Keratinocyte (primary cell): Measurements from ENCODE around the gene RTL9. TPM values are rescaled to one million over a fixed set of nuclear protein-coding genes. Genes with fewer than 3 reads are reported as not detected.

Experiments used
- DNase-seq: peaks from one replicate; pipeline ENCODE4 v3.0.0-alpha.2; 2011; ENCODE audit warnings: low read depth, missing footprints, low spot score
- FAIRE-seq: peaks from 2 replicates; lab custom pipeline; 2011; peaks lifted over from hg19 to GRCh38; lab: Jason Lieb, UNC
- H2AFZ ChIP-seq: 2 replicates; pipeline ENCODE4 v1.6.0; 2012; ENCODE audit warnings: low read length, control low read depth, inconsistent platforms; ENCODE audit not compliant: control insufficient read depth
- H3K27ac ChIP-seq: 2 replicates; pipeline ENCODE4 v1.5.1; 2011; ENCODE audit warnings: low read length; ENCODE audit not compliant: control insufficient read depth, insufficient read depth
- H3K27me3 ChIP-seq: 3 replicates; pipeline ENCODE4 v1.6.0; 2011; ENCODE audit warnings: low read length; ENCODE audit not compliant: control insufficient read depth, insufficient read depth; ENCODE audit errors: extremely low read depth
- H3K36me3 ChIP-seq, 2 experiments: 2 replicates in 1 of 2; 3 replicates in 1 of 2; pipeline ENCODE4 v1.5.1; 2011; ENCODE audit warnings: low read length in 2 of 2, mild to moderate bottlenecking in 1 of 2; ENCODE audit not compliant: control insufficient read depth in 2 of 2, insufficient read depth in 2 of 2; ENCODE audit errors: extremely low read depth in 1 of 2
- H3K4me1 ChIP-seq: 3 replicates; pipeline ENCODE4 v1.5.1; 2011; ENCODE audit warnings: low read length; ENCODE audit not compliant: control insufficient read depth, insufficient read depth; ENCODE audit errors: extremely low read depth
- H3K4me2 ChIP-seq: 3 replicates; pipeline ENCODE4 v1.6.0; 2011; ENCODE audit warnings: low read depth, low read length; ENCODE audit not compliant: control insufficient read depth, insufficient read depth; ENCODE audit errors: extremely low read depth
- H3K4me3 ChIP-seq, 3 experiments: fragments of 200-600 bp in 1 of 3; sonication (generic) in 1 of 3; 2 replicates in 2 of 3; 3 replicates in 1 of 3; pipeline ENCODE4 v1.5.1; 2011 to 2016; ENCODE audit warnings: low read length in 3 of 3, mild to moderate bottlenecking in 3 of 3, control low read depth in 2 of 3, inconsistent platforms in 1 of 3, low read depth in 1 of 3, mixed read lengths in 1 of 3, mixed run types in 1 of 3, moderate library complexity in 1 of 3; ENCODE audit not compliant: control insufficient read depth in 2 of 3, insufficient read depth in 2 of 3; ENCODE audit errors: extremely low read depth in 1 of 3
- H3K79me2 ChIP-seq: 2 replicates; pipeline ENCODE4 v1.6.0; 2012; ENCODE audit warnings: low read length; ENCODE audit not compliant: control insufficient read depth, insufficient read depth
- H3K9ac ChIP-seq: 3 replicates; pipeline ENCODE4 v1.6.0; 2011; ENCODE audit warnings: low read length; ENCODE audit not compliant: control insufficient read depth, insufficient read depth; ENCODE audit errors: extremely low read depth
- H3K9me1 ChIP-seq: 3 replicates; pipeline ENCODE4 v1.6.0; 2011; ENCODE audit warnings: low read length; ENCODE audit not compliant: control insufficient read depth, insufficient read depth; ENCODE audit errors: extremely low read depth
- H3K9me3 ChIP-seq: 2 replicates; pipeline ENCODE4 v1.5.1; 2012; ENCODE audit warnings: low read depth, low read length; ENCODE audit not compliant: control insufficient read depth
- H4K20me1 ChIP-seq: 3 replicates; pipeline ENCODE4 v1.6.0; 2011; ENCODE audit warnings: low read length; ENCODE audit not compliant: control insufficient read depth, insufficient read depth; ENCODE audit errors: extremely low read depth
- CTCF ChIP-seq, 3 experiments: IDR thresholded peaks in 1 of 3; conservative IDR thresholded peaks in 1 of 3; optimal IDR thresholded peaks in 1 of 3; 2 replicates in 2 of 3; 3 replicates in 1 of 3; pipeline versions ENCODE3 to v1.5.1; 2011; ENCODE audit warnings: low read length in 3 of 3, mild to moderate bottlenecking in 3 of 3, moderate library complexity in 2 of 3, control low read depth in 1 of 3, inconsistent platforms in 1 of 3; ENCODE audit not compliant: insufficient read depth in 2 of 3; ENCODE audit errors: extremely low read depth in 1 of 3
- EZH2 ChIP-seq: IDR thresholded peaks from one replicate; pipeline ENCODE4 v1.6.1; 2012; ENCODE audit warnings: inconsistent platforms, mild to moderate bottlenecking, low read length, moderate library complexity
- dilution Hi-C: fragments of 300-500 bp; cut with MboI; formaldehyde crosslinking; loops from one replicate; pipeline ENCODE4 v1.7.0; 2020; ENCODE audit warnings: low sequenced_read_pairs; ENCODE audit not compliant: extremely low pct_ligation_motif_present
- polyA plus RNA-seq, 5 experiments: library from polyadenylated mRNA; depleted of rRNA in 3 of 5; stranded (reverse) in 3 of 5; stranded (forward) in 1 of 5; unstranded in 1 of 5; fragments of >200 nt; gene quantifications; 1 replicate in 1 of 5; 2 replicates in 3 of 5; 3 replicates in 1 of 5; pipeline versions ENCODE4 v1.2.1 to v1.2.3, GENCODE V29; 2011 to 2012; ENCODE audit warnings: missing spikeins in 2 of 5, low read depth in 1 of 5, low replicate concordance in 1 of 5

Gene RTL9
- polyA plus RNA-seq, 1 donor (not counting 4 experiments of a cell fraction or from before 2014, with no cell fraction given): 0.13 TPM

GRCh38 chrX:110396735-110397134 lies 38.1 kb downstream of the RTL9 start:
- TF ChIP-seq EZH2: no peak
- TF ChIP-seq CTCF (optimal IDR thresholded peaks at IDR 0.05 in 1 of 3, IDR thresholded peaks at IDR 0.05 in 1 of 3, conservative IDR thresholded peaks at IDR 0.05 in 1 of 3; ENCODE audit: extremely low read depth in 1 of 3, insufficient read depth in 2 of 3, low read length in 3 of 3): no peak
- no peaks in the 10 kb centered on the region for H3K9me1 ChIP-seq
- H3K9ac ChIP-seq: no peak overlapping the region
- peaks cover 3% of the 10 kb centered on the region for H3K27me3 ChIP-seq
- dilution Hi-C loops: no loop called here
- DNase-seq (no peak), FAIRE-seq (no peak)
- H3K79me2 ChIP-seq: no peaks in the 10 kb centered on the region
- peaks cover 34% of the 10 kb centered on the region for H3K4me1 ChIP-seq
- peak overlapping the region; percentile 31 for H3K4me2 ChIP-seq
- H3K27ac ChIP-seq: peak overlapping the region; percentile 26
- H2AFZ ChIP-seq: peak overlapping the region; percentile 52
- H3K4me3 ChIP-seq: no peak overlapping the region
- H3K9me3 ChIP-seq: no peaks in the 10 kb centered on the region
- no peaks in the 10 kb centered on the region for H3K36me3 ChIP-seq
- no peaks in the 10 kb centered on the region for H4K20me1 ChIP-seq

GRCh38 chrX:110397339-110397738 lies 38.7 kb downstream of the RTL9 start:
- no peaks in the 10 kb centered on the region for H4K20me1 ChIP-seq
- TF ChIP-seq CTCF (optimal IDR thresholded peaks at IDR 0.05 in 1 of 3, IDR thresholded peaks at IDR 0.05 in 1 of 3, conservative IDR thresholded peaks at IDR 0.05 in 1 of 3; ENCODE audit: extremely low read depth in 1 of 3, insufficient read depth in 2 of 3, low read length in 3 of 3) (no peak), EZH2 (no peak)
- DNase-seq (no peak), FAIRE-seq (no peak)
- H3K79me2 ChIP-seq: no peaks in the 10 kb centered on the region
- H3K27ac ChIP-seq: no peak overlapping the region
- H2AFZ ChIP-seq: no peak overlapping the region
- H3K9ac ChIP-seq: no peak overlapping the region
- H3K4me3 ChIP-seq: no peak overlapping the region
- H3K36me3 ChIP-seq: no peaks in the 10 kb centered on the region
- no peaks in the 10 kb centered on the region for H3K9me1 ChIP-seq
- dilution Hi-C loops: no loop called here
- peaks cover 37% of the 10 kb centered on the region for H3K4me1 ChIP-seq
- H3K9me3 ChIP-seq: no peaks in the 10 kb centered on the region
- H3K4me2 ChIP-seq: no peak overlapping the region
- H3K27me3 ChIP-seq: peaks cover 3% of the 10 kb centered on the region
